ENCODE measurements around the gene PCLO. TPM values are rescaled to one million over a fixed set of nuclear protein-coding genes. Genes with fewer than 3 reads are reported as not detected.

The PCLO gene
- total and polyA plus RNA-seq, 4 donors = 0.04 to 1.1 (median 0.48) TPM

- H3K4me3 ChIP-seq (ENCODE audit: low read depth in 1 of 3, low read length in 3 of 3) = no peak overlapping the region
- peaks cover 0 to 4% (median 0%) of the 10 kb centered on the region in 4 donors for H3K9me3 ChIP-seq (ENCODE audit: control insufficient read depth in 4 of 4, low read length in 3 of 4)
- no peaks in the 10 kb centered on the region for H3K27me3 ChIP-seq (ENCODE audit: control insufficient read depth in 4 of 4, insufficient read depth in 4 of 4, low read length in 3 of 4)
- no peak overlapping the region for H3K9ac ChIP-seq (ENCODE audit: low read depth in 1 of 2, low read length in 2 of 2)
- H3K4me1 ChIP-seq (ENCODE audit: control insufficient read depth in 4 of 4, insufficient read depth in 4 of 4, low read length in 3 of 4) = no peaks in the 10 kb centered on the region
- TF ChIP-seq REST (IDR thresholded peaks at IDR 0.05) (no peak), EGR1 (IDR thresholded peaks at IDR 0.05; ENCODE audit: low read depth in 2 of 2) (no peak), NR2F2 (IDR thresholded peaks at IDR 0.05) (no peak), ZBTB33 (IDR thresholded peaks at IDR 0.05) (no peak), RXRA (IDR thresholded peaks at IDR 0.05) (no peak), FOXA2 (IDR thresholded peaks at IDR 0.05) (no peak), MAX (IDR thresholded peaks at IDR 0.05) (no peak), GABPA (IDR thresholded peaks at IDR 0.05 in 1 of 2, conservative IDR thresholded peaks at IDR 0.05 in 1 of 2) (no peak), RAD21 (IDR thresholded peaks at IDR 0.05) (no peak), HNF4G (IDR thresholded peaks at IDR 0.05) (no peak), TAF1 (conservative IDR thresholded peaks at IDR 0.05) (no peak), JUND (IDR thresholded peaks at IDR 0.05) (no peak)
- no peaks in the 10 kb centered on the region for H3K36me3 ChIP-seq (ENCODE audit: control insufficient read depth in 4 of 4, insufficient read depth in 3 of 4, low read depth in 1 of 4, low read length in 3 of 4)
- no peak for DNase-seq (ENCODE audit: low spot score)
- no peak overlapping the region for H3K27ac ChIP-seq (ENCODE audit: low read depth in 1 of 2, low read length in 2 of 2)
- WGBS = 62% methylated on average over 3 of the region's 3 CpGs
Measured at GRCh38 chr7:83065714-83066113, 97.0 kb downstream of the PCLO start.

GRCh38 chr7:83060218-83060617, 102.5 kb downstream of the PCLO start:
- TF ChIP-seq ZBTB33 (IDR thresholded peaks at IDR 0.05) (no peak), EGR1 (IDR thresholded peaks at IDR 0.05; ENCODE audit: low read depth in 2 of 2) (no peak), MAX (IDR thresholded peaks at IDR 0.05) (no peak), JUND (IDR thresholded peaks at IDR 0.05) (no peak), RXRA (IDR thresholded peaks at IDR 0.05) (peak in 1 of 2 donors; percentile 6), FOXA2 (IDR thresholded peaks at IDR 0.05) (no peak), FOXA1 (IDR thresholded peaks at IDR 0.05) (no peak)
- Histone ChIP-seq H3K27me3 (ENCODE audit: control insufficient read depth in 4 of 4, insufficient read depth in 4 of 4, low read length in 3 of 4) (no peaks in the 10 kb centered on the region), H3K9me3 (ENCODE audit: control insufficient read depth in 4 of 4, low read length in 3 of 4) (peaks cover 0 to 4% (median 0%) of the 10 kb centered on the region in 4 donors), H3K9ac (ENCODE audit: low read depth in 1 of 2, low read length in 2 of 2) (no peak overlapping the region), H3K4me3 (ENCODE audit: low read depth in 1 of 3, low read length in 3 of 3) (no peak overlapping the region), H3K27ac (ENCODE audit: low read depth in 1 of 2, low read length in 2 of 2) (no peak overlapping the region), H3K36me3 (ENCODE audit: control insufficient read depth in 4 of 4, insufficient read depth in 3 of 4, low read depth in 1 of 4, low read length in 3 of 4) (no peaks in the 10 kb centered on the region), H3K4me1 (ENCODE audit: control insufficient read depth in 4 of 4, insufficient read depth in 4 of 4, low read length in 3 of 4) (no peaks in the 10 kb centered on the region)
- no peak for DNase-seq (ENCODE audit: low spot score)

Data from liver (tissue), 9 donors.